ENCODE results near the gene PITPNM3.

GRCh38 chr17:6501359-6501758, 55.0 kb downstream of the PITPNM3 start:
- no peak for TF ChIP-seq EZH2 (IDR thresholded peaks at IDR 0.05; ENCODE audit: borderline replicate concordance, insufficient read depth, low read length, poor library complexity, severe bottlenecking)
- no peak for TF ChIP-seq RAD21 (conservative IDR thresholded peaks at IDR 0.05)
- TF ChIP-seq REST (IDR thresholded peaks at IDR 0.05; ENCODE audit: borderline replicate concordance), result no peak
- no peak for TF ChIP-seq CTCF (IDR thresholded peaks at IDR 0.05; ENCODE audit: poor library complexity, severe bottlenecking)
- TF ChIP-seq POLR2AphosphoS5 (IDR thresholded peaks at IDR 0.05), result no peak
- no peak for TF ChIP-seq EP300 (conservative IDR thresholded peaks at IDR 0.05; ENCODE audit: poor library complexity, severe bottlenecking)
- TF ChIP-seq SMC3 (conservative IDR thresholded peaks at IDR 0.05; ENCODE audit: poor library complexity), result no peak
- no peak for TF ChIP-seq MXI1 (conservative IDR thresholded peaks at IDR 0.05; ENCODE audit: poor library complexity, severe bottlenecking)
